Muscle of leg (tissue), 11 donors: Measurements from ENCODE around the gene PLEKHG2. TPM values are rescaled to one million over a fixed set of nuclear protein-coding genes. Genes with fewer than 3 reads are reported as not detected.

Experiments used
- DNase-seq: peaks from one replicate; pipeline ENCODE4 v3.0.0; 2013
- H3K27ac ChIP-seq: one replicate; pipeline ENCODE4 v1.5.1; 2013; ENCODE audit warnings: mild to moderate bottlenecking, low read length, control low read depth
- H3K27me3 ChIP-seq: one replicate; pipeline ENCODE4 v1.6.1; 2013; ENCODE audit warnings: low read length; ENCODE audit not compliant: control insufficient read depth, insufficient read depth
- H3K36me3 ChIP-seq: one replicate; pipeline ENCODE4 v1.6.1; 2013; ENCODE audit warnings: low read length; ENCODE audit not compliant: control insufficient read depth, insufficient read depth
- H3K4me1 ChIP-seq: one replicate; pipeline ENCODE4 v1.6.1; 2013; ENCODE audit warnings: low read length; ENCODE audit not compliant: control insufficient read depth, insufficient read depth
- H3K4me3 ChIP-seq: one replicate; pipeline ENCODE4 v1.5.1; 2013; ENCODE audit warnings: low read length, control low read depth
- H3K9me3 ChIP-seq: replicated peaks from 2 replicates; pipeline ENCODE4 v1.6.1; 2013; ENCODE audit warnings: low read depth, low read length; ENCODE audit not compliant: control insufficient read depth
- WGBS: methylation state at CpG from one replicate; pipeline ENCODE4 v1.1.5; 2013; ENCODE audit warnings: missing lambda C conversion rate; ENCODE audit not compliant: insufficient coverage; 5-methylcytosine and 5-hydroxymethylcytosine counted together
- polyA plus RNA-seq, 8 donors: library from polyadenylated mRNA; unstranded; fragments of 120-200 nt; gene quantifications; one replicate each; pipeline versions ENCODE4 v1.2.1 to v1.2.3, GENCODE V29; 2013; ENCODE audit warnings: inconsistent platforms in 1 of 8, low replicate concordance in 1 of 8; ENCODE audit not compliant: insufficient read length in 8 of 8, insufficient read depth in 1 of 8
- total RNA-seq: library from RNA; stranded (reverse); fragments of 120-200 nt; gene quantifications from one replicate; pipeline ENCODE4 v1.2.4, GENCODE V29; 2013

Gene PLEKHG2
- total and polyA plus RNA-seq, 9 donors: 21.2 to 65.3 (median 50.0) TPM

- WGBS: under 1% methylated on average over 53 of the region's 56 CpGs
- peaks cover 73% of the 10 kb centered on the region for H3K4me1 ChIP-seq
- H3K27me3 ChIP-seq: no peaks in the 10 kb centered on the region
- no peaks in the 10 kb centered on the region for H3K9me3 ChIP-seq
- H3K36me3 ChIP-seq: peaks cover 16% of the 10 kb centered on the region
- peak within 1 kb of the TSS; percentile 91 for H3K4me3 ChIP-seq
- H3K27ac ChIP-seq: peak within 1 kb of the TSS; percentile 100
- peak; percentile 92 for DNase-seq
Measured at GRCh38 chr19:39406656-39407409, 5.6 kb upstream of the PLEKHG2 start, which contains the start of gene ZFP36. ZFP36 (plus strand) TSS chr19:39406847; CDS start chr19:39406905, 58 bp downstream.

- H3K36me3 ChIP-seq: peaks cover 16% of the 10 kb centered on the region
- peaks cover 68% of the 10 kb centered on the region for H3K4me1 ChIP-seq
- H3K9me3 ChIP-seq: no peaks in the 10 kb centered on the region
- H3K4me3 ChIP-seq: peak overlapping the region; percentile 91
- H3K27me3 ChIP-seq: no peaks in the 10 kb centered on the region
- 2% methylated on average over 14 of the region's 14 CpGs for WGBS
- no peak for DNase-seq
- H3K27ac ChIP-seq: peak overlapping the region; percentile 99
Measured at GRCh38 chr19:39407410-39407659, 5.1 kb upstream of the PLEKHG2 start.

- peak overlapping the region; percentile 99 for H3K27ac ChIP-seq
- H3K36me3 ChIP-seq: peaks cover 16% of the 10 kb centered on the region
- peaks cover 65% of the 10 kb centered on the region for H3K4me1 ChIP-seq
- H3K27me3 ChIP-seq: no peaks in the 10 kb centered on the region
- 43% methylated on average over 40 of the region's 40 CpGs for WGBS
- H3K9me3 ChIP-seq: no peaks in the 10 kb centered on the region
- DNase-seq: no peak
- H3K4me3 ChIP-seq: peak overlapping the region; percentile 91
Measured at GRCh38 chr19:39407660-39408391, 4.6 kb upstream of the PLEKHG2 start.

DNA sequence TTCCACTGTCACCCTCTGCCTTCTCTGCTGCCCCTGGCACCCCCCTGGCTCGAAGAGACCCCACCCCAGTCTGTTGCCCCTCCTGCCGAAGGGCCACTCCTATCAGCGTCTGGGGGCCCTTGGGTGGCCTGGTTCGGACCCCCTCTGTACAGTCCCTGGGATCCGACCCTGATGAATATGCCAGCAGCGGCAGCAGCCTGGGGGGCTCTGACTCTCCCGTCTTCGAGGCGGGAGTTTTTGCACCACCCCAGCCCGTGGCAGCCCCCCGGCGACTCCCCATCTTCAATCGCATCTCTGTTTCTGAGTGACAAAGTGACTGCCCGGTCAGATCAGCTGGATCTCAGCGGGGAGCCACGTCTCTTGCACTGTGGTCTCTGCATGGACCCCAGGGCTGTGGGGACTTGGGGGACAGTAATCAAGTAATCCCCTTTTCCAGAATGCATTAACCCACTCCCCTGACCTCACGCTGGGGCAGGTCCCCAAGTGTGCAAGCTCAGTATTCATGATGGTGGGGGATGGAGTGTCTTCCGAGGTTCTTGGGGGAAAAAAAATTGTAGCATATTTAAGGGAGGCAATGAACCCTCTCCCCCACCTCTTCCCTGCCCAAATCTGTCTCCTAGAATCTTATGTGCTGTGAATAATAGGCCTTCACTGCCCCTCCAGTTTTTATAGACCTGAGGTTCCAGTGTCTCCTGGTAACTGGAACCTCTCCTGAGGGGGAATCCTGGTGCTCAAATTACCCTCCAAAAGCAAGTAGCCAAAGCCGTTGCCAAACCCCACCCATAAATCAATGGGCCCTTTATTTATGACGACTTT lies 3.9 kb upstream of the PLEKHG2 start:
- peak; percentile 75 for DNase-seq
- H3K9me3 ChIP-seq: no peaks in the 10 kb centered on the region
- WGBS: 60% methylated on average over 5 of the region's 20 CpGs
- H3K4me3 ChIP-seq: peak overlapping the region; percentile 91
- H3K36me3 ChIP-seq: peaks cover 16% of the 10 kb centered on the region
- H3K4me1 ChIP-seq: peaks cover 57% of the 10 kb centered on the region
- H3K27ac ChIP-seq: peak overlapping the region; percentile 99
- no peaks in the 10 kb centered on the region for H3K27me3 ChIP-seq

GRCh38 chr19:39409208-39410016 lies 3.1 kb upstream of the PLEKHG2 start:
- under 1% methylated on average over 49 of the region's 52 CpGs for WGBS
- peak; percentile 91 for DNase-seq
- peak overlapping the region; percentile 91 for H3K4me3 ChIP-seq
- no peaks in the 10 kb centered on the region for H3K27me3 ChIP-seq
- peaks cover 16% of the 10 kb centered on the region for H3K36me3 ChIP-seq
- H3K4me1 ChIP-seq: peaks cover 57% of the 10 kb centered on the region
- peak overlapping the region; percentile 99 for H3K27ac ChIP-seq
- H3K9me3 ChIP-seq: no peaks in the 10 kb centered on the region

GRCh38 chr19:39410017-39410830 lies 2.2 kb upstream of the PLEKHG2 start:
- H3K27me3 ChIP-seq: no peaks in the 10 kb centered on the region
- H3K9me3 ChIP-seq: no peaks in the 10 kb centered on the region
- H3K4me3 ChIP-seq: peak overlapping the region; percentile 91
- H3K27ac ChIP-seq: peak overlapping the region; percentile 99
- peak; percentile 90 for DNase-seq
- WGBS: 2% methylated on average over 35 of the region's 35 CpGs
- H3K4me1 ChIP-seq: peaks cover 66% of the 10 kb centered on the region
- H3K36me3 ChIP-seq: peaks cover 19% of the 10 kb centered on the region

- no peak for DNase-seq
- H3K9me3 ChIP-seq: no peaks in the 10 kb centered on the region
- WGBS: 50% methylated on average over 1 of the region's 1 CpG
- H3K27me3 ChIP-seq: no peaks in the 10 kb centered on the region
- H3K4me1 ChIP-seq: peaks cover 68% of the 10 kb centered on the region
- H3K36me3 ChIP-seq: peaks cover 23% of the 10 kb centered on the region
- peak overlapping the region; percentile 91 for H3K4me3 ChIP-seq
- peak overlapping the region; percentile 99 for H3K27ac ChIP-seq
Measured at GRCh38 chr19:39410831-39411080, 1.7 kb upstream of the PLEKHG2 start.

DNA sequence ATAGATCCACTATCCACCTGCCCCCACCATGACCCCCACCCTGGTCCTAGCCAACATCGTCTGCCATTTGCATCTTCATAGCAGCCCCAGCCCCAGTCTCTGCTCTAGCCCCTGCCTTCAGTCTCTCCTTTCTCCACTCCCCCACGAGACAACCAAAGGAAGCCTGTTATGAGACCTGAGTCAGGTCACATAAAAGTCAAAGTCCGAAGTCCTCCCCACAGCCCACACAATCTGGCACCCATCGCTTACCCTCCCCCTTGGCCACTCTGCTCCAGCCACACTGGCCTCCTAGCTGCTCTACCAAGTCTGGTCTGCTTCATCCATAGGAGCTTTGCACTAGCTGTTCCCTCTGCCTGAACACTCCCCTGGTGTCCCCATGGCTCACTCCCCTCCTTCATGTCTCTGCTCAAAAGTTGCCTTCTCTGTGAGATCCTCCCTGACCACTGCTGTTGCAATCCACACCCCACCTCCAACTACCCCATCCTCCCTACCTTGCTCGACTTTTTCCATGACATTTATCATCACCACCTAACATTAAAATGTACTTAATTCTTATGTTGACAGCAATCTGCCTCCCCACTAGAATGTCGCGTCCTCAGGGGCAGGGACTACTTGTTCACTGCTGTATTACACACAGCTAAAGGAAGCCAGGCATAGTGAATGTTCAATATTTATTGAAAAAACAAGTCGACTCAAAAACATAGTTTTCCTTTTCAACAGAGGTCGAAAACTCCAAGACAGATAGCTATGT lies 1.2 kb upstream of the PLEKHG2 start:
- Histone ChIP-seq H3K27ac (peak overlapping the region; percentile 99), H3K4me3 (peak overlapping the region; percentile 35), H3K9me3 (no peaks in the 10 kb centered on the region), H3K27me3 (no peaks in the 10 kb centered on the region), H3K36me3 (peaks cover 28% of the 10 kb centered on the region), H3K4me1 (peaks cover 68% of the 10 kb centered on the region)
- DNase-seq: peak; percentile 82
- WGBS: 28% methylated on average over 5 of the region's 9 CpGs

DNA sequence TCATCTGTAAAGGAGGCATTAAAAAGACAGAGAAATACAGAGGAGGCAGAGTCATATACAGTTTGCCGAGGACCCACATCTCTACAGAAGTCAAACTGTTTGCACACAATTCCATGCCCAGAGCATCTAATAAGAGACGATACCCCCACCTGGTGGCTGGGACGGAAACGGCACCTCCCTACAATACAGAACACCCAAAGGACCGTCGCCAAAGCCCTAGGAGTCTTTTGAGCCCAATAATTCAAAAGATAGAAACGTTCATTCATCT lies 703 bp upstream of the PLEKHG2 start:
- peaks cover 33% of the 10 kb centered on the region for H3K36me3 ChIP-seq
- no peaks in the 10 kb centered on the region for H3K27me3 ChIP-seq
- WGBS: no CpG with 5 or more reads among the region's 7 CpGs
- H3K4me3 ChIP-seq: peak overlapping the region; percentile 35
- no peaks in the 10 kb centered on the region for H3K9me3 ChIP-seq
- peak; percentile 96 for DNase-seq
- peaks cover 71% of the 10 kb centered on the region for H3K4me1 ChIP-seq
- H3K27ac ChIP-seq: peak overlapping the region; percentile 99
